CD4-positive, alpha-beta T cell (primary cell): ENCODE results near the gene GSG1L. TPM values are rescaled to one million over a fixed set of nuclear protein-coding genes. Genes with fewer than 3 reads are reported as not detected.

Experiments used
- ATAC-seq: fragments of 200-7000 bp; cut with Tn5 transposase; one replicate; pipeline ENCODE4 v1.10.0; 2022; ENCODE audit warnings: mild to moderate bottlenecking; ENCODE audit not compliant: poor library complexity
- CTCF ChIA-PET: fragments of 350-600 bp; sonication (Branson Sonifier 250); formaldehyde crosslinking; loops from one replicate; lab custom pipeline; 2021; ENCODE audit warnings: antibody characterized with exemption, inconsistent platforms; lab: Charles Lee
- POLR2A ChIA-PET: fragments of 350-600 bp; sonication (Branson Sonifier 250); formaldehyde crosslinking; loops from one replicate; lab custom pipeline; 2021; ENCODE audit warnings: antibody characterized with exemption, inconsistent platforms; lab: Charles Lee
- DNase-seq, 14 experiments: peaks; one replicate each; pipeline ENCODE4 v3.0.0-alpha.2; 2013 to 2020; ENCODE audit warnings: mixed read lengths in 2 of 14
- H3K27ac ChIP-seq, 2 donors: one replicate each; pipeline versions ENCODE4 v1.5.1 to v1.7.0; 2013; ENCODE audit warnings: low read length in 2 of 2, low read depth in 1 of 2, mild to moderate bottlenecking in 1 of 2
- H3K27me3 ChIP-seq, 2 experiments: 1 replicate in 1 of 2; 2 replicates in 1 of 2; pipeline versions ENCODE4 v1.6.1 to v1.7.0; 2013; ENCODE audit warnings: low read length in 2 of 2, control low read depth in 1 of 2, mild to moderate bottlenecking in 1 of 2, moderate library complexity in 1 of 2; ENCODE audit not compliant: insufficient read depth in 2 of 2, control insufficient read depth in 1 of 2
- H3K36me3 ChIP-seq: one replicate; pipeline ENCODE4 v1.6.1; 2013; ENCODE audit warnings: low read length, control low read depth; ENCODE audit not compliant: insufficient read depth
- H3K4me1 ChIP-seq: one replicate; pipeline ENCODE4 v1.6.1; 2013; ENCODE audit warnings: low read length, control low read depth; ENCODE audit not compliant: insufficient read depth
- H3K4me3 ChIP-seq: one replicate; pipeline ENCODE4 v1.5.1; 2013; ENCODE audit warnings: mild to moderate bottlenecking, low read length, moderate library complexity
- H3K9me3 ChIP-seq, 2 experiments: 1 replicate in 1 of 2; 2 replicates in 1 of 2; pipeline versions ENCODE4 v1.6.1 to v1.7.0; 2013; ENCODE audit warnings: low read length in 2 of 2, mild to moderate bottlenecking in 2 of 2, control low read depth in 1 of 2, moderate library complexity in 1 of 2; ENCODE audit not compliant: control insufficient read depth in 1 of 2, insufficient read depth in 1 of 2
- H3K27ac Mint-ChIP-seq: one replicate; pipeline ENCODE4 v1.8.0; 2020; ENCODE audit warnings: mixed read lengths
- H3K27me3 Mint-ChIP-seq: one replicate; pipeline ENCODE4 v1.8.0; 2021; ENCODE audit warnings: mixed read lengths
- H3K36me3 Mint-ChIP-seq: one replicate; pipeline ENCODE4 v1.8.0; 2021; ENCODE audit warnings: low read depth, mixed read lengths
- H3K4me1 Mint-ChIP-seq: one replicate; pipeline ENCODE4 v1.8.0; 2021; ENCODE audit warnings: low read depth, mixed read lengths
- H3K4me3 Mint-ChIP-seq: one replicate; pipeline ENCODE4 v1.8.0; 2020; ENCODE audit warnings: mild to moderate bottlenecking, mixed read lengths
- H3K9me3 Mint-ChIP-seq: one replicate; pipeline ENCODE4 v1.8.0; 2020; ENCODE audit warnings: mixed read lengths
- CTCF ChIP-seq: fragments of 200-600 bp; IDR thresholded peaks from one replicate; pipeline ENCODE4 v1.8.0; 2022; ENCODE audit warnings: antibody characterized with exemption, mild to moderate bottlenecking
- intact Hi-C, 2 experiments: fragments of 100-400 bp; cut with DNase I in 1 of 2; cut with micrococcal nuclease in 1 of 2; formaldehyde crosslinking; loops; one replicate each; pipeline versions ENCODE4 v1.15.1 to v1.9.0; 2023 to 2025; cut with DNase I, micrococcal nuclease
- total RNA-seq, 174 experiments: library from RNA in 2 of 174; stranded (reverse) in 2 of 174; gene quantifications; one replicate each; pipeline ENCODE4 v1.2.3 and lab custom pipeline; 2021 to 2026

The GSG1L gene
- total RNA-seq, 2 experiments from 2014 or later = not detected

DNA sequence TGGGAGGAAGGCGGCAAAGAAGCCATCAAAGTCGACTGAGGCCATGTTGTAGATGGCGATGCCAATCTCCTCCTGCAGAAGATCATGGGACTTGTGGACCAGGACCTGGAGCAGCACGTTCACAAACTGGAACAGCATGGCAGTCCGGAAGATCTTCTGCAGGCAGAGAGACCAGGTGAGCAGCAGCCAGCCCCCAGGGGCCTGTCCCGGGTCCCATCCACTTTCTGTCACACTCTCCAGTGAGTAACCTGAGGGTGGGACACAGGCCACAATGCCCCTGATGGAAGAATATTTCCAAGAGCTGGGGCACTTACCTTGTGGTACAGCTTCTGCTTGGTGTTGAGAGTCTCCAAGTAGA lies 38.0 kb upstream of the GSG1L start:
- no peaks in the 10 kb centered on the region for H3K27me3 ChIP-seq
- H3K27ac Mint-ChIP-seq = no peak overlapping the region
- no peak overlapping the region for H3K4me3 ChIP-seq
- CTCF ChIA-PET = no interaction called here
- no peaks in the 10 kb centered on the region for H3K9me3 Mint-ChIP-seq
- H3K4me3 Mint-ChIP-seq = no peak overlapping the region
- POLR2A ChIA-PET = no interaction called here
- no peak for TF ChIP-seq CTCF
- peaks cover 97% of the 10 kb centered on the region for H3K36me3 ChIP-seq
- H3K4me1 ChIP-seq = no peaks in the 10 kb centered on the region
- no peak for DNase-seq
- no peak overlapping the region for H3K27ac ChIP-seq
- H3K36me3 Mint-ChIP-seq = peaks cover 99% of the 10 kb centered on the region
- intact Hi-C loops = no loop called here
- no peaks in the 10 kb centered on the region for H3K9me3 ChIP-seq
- no peaks in the 10 kb centered on the region for H3K4me1 Mint-ChIP-seq
- H3K27me3 Mint-ChIP-seq = no peaks in the 10 kb centered on the region
- no peak for ATAC-seq

DNA sequence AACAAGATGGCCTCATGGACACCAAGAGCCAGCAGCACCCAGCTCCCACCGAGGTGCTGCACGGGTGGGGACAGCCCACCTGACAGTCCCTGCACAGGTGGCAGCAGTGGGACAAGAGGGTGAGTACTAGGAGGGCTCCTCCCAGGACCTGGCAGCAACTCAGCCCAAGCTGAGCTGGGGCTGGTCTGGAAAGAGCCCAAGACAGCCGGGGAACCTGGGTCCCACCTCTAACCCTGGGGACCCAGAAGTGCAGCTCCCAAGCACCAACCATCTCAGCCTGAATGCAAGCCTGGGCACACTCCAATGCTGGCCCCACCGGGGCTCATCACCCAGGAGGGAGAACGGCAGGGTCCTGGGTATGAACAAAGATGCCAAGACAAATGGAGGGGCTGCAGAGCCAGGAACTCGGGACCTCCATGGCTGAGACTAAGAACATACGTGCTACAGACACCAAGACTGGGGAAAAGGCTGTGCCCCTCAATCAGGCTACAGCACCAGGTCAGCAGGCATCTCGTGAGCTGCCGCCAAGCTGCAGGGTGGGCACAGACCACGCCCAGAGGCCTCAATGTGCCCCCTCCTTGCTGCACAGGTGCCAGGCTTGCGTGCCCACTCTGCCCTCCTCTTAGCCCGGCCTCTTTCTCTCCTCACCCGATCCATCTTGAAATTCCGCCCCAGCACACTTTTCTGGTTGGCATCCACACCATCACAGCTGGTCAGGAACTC lies 37.5 kb upstream of the GSG1L start:
- ATAC-seq = no peak
- Mint-ChIP-seq H3K4me3 (no peak overlapping the region), H3K4me1 (no peaks in the 10 kb centered on the region), H3K27me3 (no peaks in the 10 kb centered on the region), H3K36me3 (peaks cover 96% of the 10 kb centered on the region), H3K9me3 (no peaks in the 10 kb centered on the region), H3K27ac (no peak overlapping the region)
- H3K27me3 ChIP-seq = no peaks in the 10 kb centered on the region
- TF ChIP-seq CTCF = no peak
- H3K27ac ChIP-seq = no peak overlapping the region
- no peaks in the 10 kb centered on the region for H3K9me3 ChIP-seq
- no peak for DNase-seq
- no peak overlapping the region for H3K4me3 ChIP-seq
- ChIA-PET CTCF (no interaction called here), POLR2A (no interaction called here)
- H3K36me3 ChIP-seq = peaks cover 95% of the 10 kb centered on the region
- no peaks in the 10 kb centered on the region for H3K4me1 ChIP-seq
- intact Hi-C loops = no loop called here

DNA sequence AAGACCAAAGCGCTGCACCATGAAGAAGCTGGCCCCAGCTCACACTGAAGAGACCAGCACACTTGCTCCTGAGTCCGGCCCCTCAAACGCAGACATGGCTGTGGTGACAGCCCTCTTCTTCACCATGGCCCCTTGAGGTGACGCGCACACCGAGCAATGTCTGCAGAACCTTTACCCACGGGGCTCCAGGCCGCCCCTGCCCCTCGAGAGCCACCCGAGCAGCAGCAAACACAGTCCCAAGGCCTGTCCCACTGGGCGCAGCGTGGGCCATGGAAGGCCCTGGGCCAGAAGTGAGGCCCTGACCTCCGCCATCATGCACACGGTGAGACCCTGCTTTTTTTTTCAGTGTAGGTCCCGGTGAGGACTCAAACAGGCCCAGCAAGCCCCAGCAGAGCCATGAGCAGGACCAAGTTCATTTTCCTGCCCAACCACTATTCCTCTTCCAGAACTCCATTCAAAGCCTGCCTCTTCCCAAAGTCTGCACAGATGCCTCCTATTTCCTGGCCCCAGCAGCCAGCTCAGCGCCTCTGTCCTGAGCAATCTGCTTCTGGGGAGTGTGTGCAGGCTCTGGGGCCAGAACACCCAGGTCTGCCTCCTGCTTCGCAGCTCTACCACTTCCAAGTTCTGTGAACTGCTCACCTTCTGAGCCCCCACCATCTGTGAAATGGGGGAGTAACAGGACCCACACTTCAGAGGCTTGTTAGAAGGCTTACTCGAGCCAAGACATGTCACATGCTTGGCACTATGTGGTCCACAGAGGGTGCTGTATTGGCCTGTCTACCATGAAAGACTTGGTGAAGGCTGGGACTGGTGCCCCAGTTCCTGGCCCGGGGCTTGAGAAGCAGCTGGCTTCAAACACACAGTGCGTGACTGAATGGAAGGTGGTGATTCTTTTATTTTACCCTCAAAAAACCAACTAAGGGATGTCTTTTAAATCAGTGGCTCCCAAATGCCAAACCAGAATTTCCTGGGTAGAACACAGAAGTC lies 35.7 kb upstream of the GSG1L start:
- no peaks in the 10 kb centered on the region for H3K9me3 Mint-ChIP-seq
- ATAC-seq = no peak
- no peak for TF ChIP-seq CTCF
- no peaks in the 10 kb centered on the region for H3K27me3 Mint-ChIP-seq
- H3K27ac Mint-ChIP-seq = no peak overlapping the region
- no peaks in the 10 kb centered on the region for H3K4me1 ChIP-seq
- intact Hi-C loops = no loop called here
- H3K4me3 Mint-ChIP-seq = no peak overlapping the region
- H3K36me3 Mint-ChIP-seq = peaks cover 80% of the 10 kb centered on the region
- POLR2A ChIA-PET = no interaction called here
- CTCF ChIA-PET = no interaction called here
- H3K9me3 ChIP-seq = no peaks in the 10 kb centered on the region
- no peak overlapping the region for H3K4me3 ChIP-seq
- no peak for DNase-seq
- H3K27me3 ChIP-seq = no peaks in the 10 kb centered on the region
- peaks cover 80% of the 10 kb centered on the region for H3K36me3 ChIP-seq
- H3K4me1 Mint-ChIP-seq = no peaks in the 10 kb centered on the region
- no peak overlapping the region for H3K27ac ChIP-seq
